Mammary epithelial cell (primary cell): ENCODE results near the gene EFNB2.

ENCODE experiments used
- EZH2 ChIP-seq: IDR thresholded peaks from 2 replicates; pipeline ENCODE4 v1.6.1; 2012; ENCODE audit warnings: low read length, inconsistent platforms, borderline replicate concordance
- TF ChIP-seq, protein P1 (sequence below), 2 donors: IDR thresholded peaks in 1 of 2; conservative IDR thresholded peaks in 1 of 2; 2 replicates each; pipeline ENCODE4 v1.5.1; 2011 to 2012; ENCODE audit warnings: inconsistent platforms in 2 of 2, low read length in 2 of 2, mild to moderate bottlenecking in 2 of 2, control low read depth in 1 of 2, low read depth in 1 of 2; ENCODE audit not compliant: insufficient read depth in 1 of 2; ENCODE audit errors: extremely low read depth in 1 of 2

DNA sequence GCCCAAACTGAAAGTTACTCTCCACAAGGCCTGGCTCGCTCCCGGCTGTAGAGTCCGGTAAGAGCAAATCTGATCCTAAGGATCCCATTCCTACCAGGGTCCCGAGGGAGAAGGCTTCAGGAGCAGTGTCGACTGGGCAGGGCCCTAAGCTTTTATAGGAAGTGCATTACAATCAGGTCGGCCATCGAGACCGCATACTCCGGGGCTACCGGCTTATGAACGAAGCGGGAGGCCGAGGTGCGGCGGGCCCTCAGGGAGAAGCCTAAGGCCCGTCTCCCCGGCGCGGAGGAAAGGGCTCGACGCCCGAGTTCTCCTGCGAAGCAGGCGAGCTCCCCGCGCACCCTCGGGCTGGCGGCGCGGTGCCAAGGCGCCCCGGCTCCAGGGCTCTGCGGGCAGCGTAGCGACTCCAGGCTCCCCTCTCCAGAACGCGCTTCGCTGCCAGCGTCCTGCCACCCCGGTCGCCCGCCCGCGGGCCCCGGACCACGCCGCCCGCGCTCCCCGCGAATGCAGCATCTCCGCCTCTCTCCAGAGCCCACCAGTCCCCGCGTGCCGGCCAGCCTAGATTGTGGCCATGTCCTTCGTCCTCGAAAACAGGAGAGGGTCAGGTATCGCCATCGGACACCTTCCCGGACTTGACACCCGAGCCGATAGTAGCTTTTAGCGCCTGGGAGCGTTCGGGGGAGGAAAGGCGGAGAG lies 1.4 kb downstream of the EFNB2 start:
- TF ChIP-seq, protein P1, sequence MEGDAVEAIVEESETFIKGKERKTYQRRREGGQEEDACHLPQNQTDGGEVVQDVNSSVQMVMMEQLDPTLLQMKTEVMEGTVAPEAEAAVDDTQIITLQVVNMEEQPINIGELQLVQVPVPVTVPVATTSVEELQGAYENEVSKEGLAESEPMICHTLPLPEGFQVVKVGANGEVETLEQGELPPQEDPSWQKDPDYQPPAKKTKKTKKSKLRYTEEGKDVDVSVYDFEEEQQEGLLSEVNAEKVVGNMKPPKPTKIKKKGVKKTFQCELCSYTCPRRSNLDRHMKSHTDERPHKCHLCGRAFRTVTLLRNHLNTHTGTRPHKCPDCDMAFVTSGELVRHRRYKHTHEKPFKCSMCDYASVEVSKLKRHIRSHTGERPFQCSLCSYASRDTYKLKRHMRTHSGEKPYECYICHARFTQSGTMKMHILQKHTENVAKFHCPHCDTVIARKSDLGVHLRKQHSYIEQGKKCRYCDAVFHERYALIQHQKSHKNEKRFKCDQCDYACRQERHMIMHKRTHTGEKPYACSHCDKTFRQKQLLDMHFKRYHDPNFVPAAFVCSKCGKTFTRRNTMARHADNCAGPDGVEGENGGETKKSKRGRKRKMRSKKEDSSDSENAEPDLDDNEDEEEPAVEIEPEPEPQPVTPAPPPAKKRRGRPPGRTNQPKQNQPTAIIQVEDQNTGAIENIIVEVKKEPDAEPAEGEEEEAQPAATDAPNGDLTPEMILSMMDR (conservative IDR thresholded peaks at IDR 0.05 in 1 of 2, IDR thresholded peaks at IDR 0.05 in 1 of 2; ENCODE audit: extremely low read depth in 1 of 2, insufficient read depth in 1 of 2, low read depth in 1 of 2, low read length in 2 of 2) = peak in 1 of 2 donors; percentile 20
- TF ChIP-seq EZH2 = no peak
